CD14-positive monocyte (primary cell): Measurements from ENCODE around the gene MED12L. TPM values are rescaled to one million over a fixed set of nuclear protein-coding genes. Genes with fewer than 3 reads are reported as not detected.

Experiments used
- DNase-seq, 3 donors: peaks; one replicate each; pipeline ENCODE4 v3.0.0-alpha.2; 2011 to 2022
- H2AFZ ChIP-seq: 2 replicates; pipeline ENCODE4 v1.6.0; 2012; ENCODE audit warnings: mild to moderate bottlenecking, low read depth, low read length, inconsistent platforms; ENCODE audit not compliant: insufficient read depth, poor library complexity, severe bottlenecking
- H3K27ac ChIP-seq, 2 donors: 1 replicate in 1 of 2; 2 replicates in 1 of 2; pipeline ENCODE4 v1.5.1; 2012 to 2013; ENCODE audit warnings: low read length in 2 of 2, control low read depth in 1 of 2, inconsistent platforms in 1 of 2, low read depth in 1 of 2, mild to moderate bottlenecking in 1 of 2
- H3K27me3 ChIP-seq, 2 donors: one replicate each; pipeline versions ENCODE4 v1.6.0 to v1.6.1; 2011 to 2013; ENCODE audit warnings: low read length in 2 of 2; ENCODE audit not compliant: control insufficient read depth in 2 of 2, insufficient read depth in 2 of 2
- H3K36me3 ChIP-seq, 2 donors: replicated peaks in 1 of 2; 1 replicate in 1 of 2; 2 replicates in 1 of 2; pipeline versions ENCODE4 v1.5.1 to v1.6.1; 2012 to 2013; ENCODE audit warnings: low read length in 2 of 2, control low read depth in 1 of 2, inconsistent platforms in 1 of 2, mild to moderate bottlenecking in 1 of 2; ENCODE audit not compliant: insufficient read depth in 2 of 2, control insufficient read depth in 1 of 2
- H3K4me1 ChIP-seq, 2 donors: 1 replicate in 1 of 2; 2 replicates in 1 of 2; pipeline versions ENCODE4 v1.5.1 to v1.6.1; 2012 to 2013; ENCODE audit warnings: low read length in 2 of 2, control low read depth in 1 of 2, inconsistent platforms in 1 of 2, mild to moderate bottlenecking in 1 of 2, moderate library complexity in 1 of 2; ENCODE audit not compliant: insufficient read depth in 2 of 2, control insufficient read depth in 1 of 2
- H3K4me2 ChIP-seq: replicated peaks from 2 replicates; pipeline ENCODE3; 2012; ENCODE audit warnings: low read length, moderate library complexity, mild to moderate bottlenecking; ENCODE audit not compliant: poor library complexity, severe bottlenecking; ENCODE audit errors: extremely low read depth
- H3K4me3 ChIP-seq, 3 experiments: fragments of 200-600 bp in 1 of 3; sonication (generic) in 1 of 3; replicated peaks in 1 of 3; 1 replicate in 2 of 3; 2 replicates in 1 of 3; pipeline ENCODE4 v1.5.1; 2011 to 2013; ENCODE audit warnings: low read length in 3 of 3, mild to moderate bottlenecking in 3 of 3, control low read depth in 2 of 3, low read depth in 2 of 3, inconsistent platforms in 1 of 3, moderate library complexity in 1 of 3
- H3K79me2 ChIP-seq: 2 replicates; pipeline ENCODE4 v1.6.0; 2012; ENCODE audit warnings: mild to moderate bottlenecking, control low read depth, inconsistent platforms, low read length, moderate library complexity; ENCODE audit not compliant: insufficient read depth
- H3K9ac ChIP-seq: 2 replicates; pipeline ENCODE4 v1.6.0; 2017; ENCODE audit warnings: low read length, mild to moderate bottlenecking; ENCODE audit not compliant: insufficient read depth, poor library complexity, severe bottlenecking
- H3K9me3 ChIP-seq, 2 donors: replicated peaks in 1 of 2; 1 replicate in 1 of 2; 2 replicates in 1 of 2; pipeline versions ENCODE4 v1.5.1 to v1.6.1; 2012 to 2013; ENCODE audit warnings: low read length in 2 of 2, control low read depth in 1 of 2; ENCODE audit not compliant: control insufficient read depth in 1 of 2, insufficient read depth in 1 of 2
- H4K20me1 ChIP-seq: 2 replicates; pipeline ENCODE4 v1.6.0; 2012; ENCODE audit warnings: mild to moderate bottlenecking, low read length, control low read depth, moderate library complexity; ENCODE audit not compliant: insufficient read depth
- H3K27ac Mint-ChIP-seq, 7 donors: one replicate each; pipeline ENCODE4 v1.8.0; 2020; ENCODE audit warnings: mild to moderate bottlenecking in 7 of 7, mixed read lengths in 7 of 7, moderate library complexity in 6 of 7, inconsistent platforms in 2 of 7
- H3K27me3 Mint-ChIP-seq, 3 donors: one replicate each; pipeline ENCODE4 v1.8.0; 2021 to 2022; ENCODE audit warnings: low read depth in 3 of 3, mild to moderate bottlenecking in 3 of 3, mixed read lengths in 3 of 3, moderate library complexity in 3 of 3, inconsistent platforms in 1 of 3
- H3K36me3 Mint-ChIP-seq, 2 donors: one replicate each; pipeline ENCODE4 v1.8.0; 2020; ENCODE audit warnings: mixed read lengths in 2 of 2, inconsistent platforms in 1 of 2, mild to moderate bottlenecking in 1 of 2
- H3K4me1 Mint-ChIP-seq: one replicate; pipeline ENCODE4 v1.8.0; 2020; ENCODE audit warnings: mild to moderate bottlenecking, mixed read lengths
- H3K4me3 Mint-ChIP-seq, 2 donors: one replicate each; pipeline ENCODE4 v1.8.0; 2020; ENCODE audit warnings: mild to moderate bottlenecking in 2 of 2, mixed read lengths in 2 of 2, moderate library complexity in 1 of 2
- H3K9me3 Mint-ChIP-seq, 7 donors: one replicate each; pipeline ENCODE4 v1.8.0; 2020 to 2022; ENCODE audit warnings: mixed read lengths in 7 of 7, mild to moderate bottlenecking in 6 of 7, moderate library complexity in 6 of 7, inconsistent platforms in 2 of 7
- WGBS: methylation state at CpG from one replicate; pipeline ENCODE4 v1.1.5; 2013; ENCODE audit warnings: missing lambda C conversion rate; ENCODE audit not compliant: insufficient coverage; 5-methylcytosine and 5-hydroxymethylcytosine counted together
- intact Hi-C, 2 donors: fragments of 100-400 bp; cut with micrococcal nuclease; formaldehyde crosslinking; loops; one replicate each; pipeline versions ENCODE4 v1.15.0 to v1.15.1; 2023
- polyA plus RNA-seq, 3 donors: library from polyadenylated mRNA; depleted of rRNA in 1 of 3; unstranded in 2 of 3; stranded (reverse) in 1 of 3; fragments of 300-500 nt in 2 of 3; fragments of >200 nt in 1 of 3; fragmentation: Illumina TruSeq in 2 of 3; gene quantifications; 1 replicate in 2 of 3; 2 replicates in 1 of 3; pipeline ENCODE4 v1.2.3, GENCODE V29; 2012 to 2021
- TF ChIP-seq, protein P1 (sequence below): fragments of 200-600 bp; IDR thresholded peaks from one replicate; pipeline ENCODE4 v1.8.0; 2022; ENCODE audit warnings: antibody characterized with exemption, mild to moderate bottlenecking

Gene MED12L
- polyA plus RNA-seq, 3 donors = 0.12 to 0.29 TPM; not detected in 1

DNA sequence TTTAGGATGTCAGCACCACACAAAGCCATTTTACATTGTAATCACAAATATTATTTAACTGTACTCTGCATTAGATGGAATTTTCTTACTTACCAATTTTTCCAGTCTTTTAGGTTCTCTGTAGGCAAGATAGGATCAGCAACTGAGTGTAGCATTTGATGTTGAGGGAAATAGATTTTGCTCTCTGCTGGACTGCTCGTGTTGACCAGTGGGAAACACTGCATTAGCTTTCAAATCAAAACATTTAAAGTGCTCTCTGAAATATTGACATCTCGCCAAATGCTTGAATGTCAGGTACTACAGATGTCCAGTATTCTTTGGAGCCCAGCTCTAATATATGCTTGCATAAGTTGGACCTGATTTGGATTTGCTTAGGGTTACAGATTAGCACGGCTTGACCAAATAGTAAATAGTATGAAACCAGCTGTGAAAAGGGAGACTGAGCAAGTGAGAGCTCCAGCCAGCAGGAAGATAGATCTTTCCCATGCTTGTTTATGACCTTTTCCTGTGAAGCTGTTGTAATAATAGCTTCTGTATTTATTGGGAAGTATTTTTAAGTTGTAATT is 163.4 kb downstream of the MED12L start:
- Mint-ChIP-seq H3K4me1 (no peaks in the 10 kb centered on the region), H3K36me3 (no peaks in the 10 kb centered on the region), H3K27ac (no peak overlapping the region), H3K27me3 (no peaks in the 10 kb centered on the region), H3K4me3 (no peak overlapping the region), H3K9me3 (peaks cover 0 to 4% (median 0%) of the 10 kb centered on the region in 7 donors)
- no peaks in the 10 kb centered on the region for H3K27me3 ChIP-seq
- H3K4me1 ChIP-seq = no peaks in the 10 kb centered on the region
- no peaks in the 10 kb centered on the region for H3K36me3 ChIP-seq
- H3K9me3 ChIP-seq = no peaks in the 10 kb centered on the region
- H3K27ac ChIP-seq = no peak overlapping the region
- no peak overlapping the region for H3K4me2 ChIP-seq
- H3K4me3 ChIP-seq = no peak overlapping the region
- TF ChIP-seq, protein P1, sequence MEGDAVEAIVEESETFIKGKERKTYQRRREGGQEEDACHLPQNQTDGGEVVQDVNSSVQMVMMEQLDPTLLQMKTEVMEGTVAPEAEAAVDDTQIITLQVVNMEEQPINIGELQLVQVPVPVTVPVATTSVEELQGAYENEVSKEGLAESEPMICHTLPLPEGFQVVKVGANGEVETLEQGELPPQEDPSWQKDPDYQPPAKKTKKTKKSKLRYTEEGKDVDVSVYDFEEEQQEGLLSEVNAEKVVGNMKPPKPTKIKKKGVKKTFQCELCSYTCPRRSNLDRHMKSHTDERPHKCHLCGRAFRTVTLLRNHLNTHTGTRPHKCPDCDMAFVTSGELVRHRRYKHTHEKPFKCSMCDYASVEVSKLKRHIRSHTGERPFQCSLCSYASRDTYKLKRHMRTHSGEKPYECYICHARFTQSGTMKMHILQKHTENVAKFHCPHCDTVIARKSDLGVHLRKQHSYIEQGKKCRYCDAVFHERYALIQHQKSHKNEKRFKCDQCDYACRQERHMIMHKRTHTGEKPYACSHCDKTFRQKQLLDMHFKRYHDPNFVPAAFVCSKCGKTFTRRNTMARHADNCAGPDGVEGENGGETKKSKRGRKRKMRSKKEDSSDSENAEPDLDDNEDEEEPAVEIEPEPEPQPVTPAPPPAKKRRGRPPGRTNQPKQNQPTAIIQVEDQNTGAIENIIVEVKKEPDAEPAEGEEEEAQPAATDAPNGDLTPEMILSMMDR = no peak
- no peaks in the 10 kb centered on the region for H3K79me2 ChIP-seq
- 92% methylated on average over 3 of the region's 3 CpGs for WGBS
- H4K20me1 ChIP-seq = no peaks in the 10 kb centered on the region
- H3K9ac ChIP-seq = no peak overlapping the region
- no peak for DNase-seq
- intact Hi-C loops = no loop called here
- H2AFZ ChIP-seq = no peak overlapping the region

GRCh38 chr3:151256749-151257148 is 171.3 kb downstream of the MED12L start:
- Histone ChIP-seq H3K36me3 (no peaks in the 10 kb centered on the region), H3K9ac (no peak overlapping the region), H3K27ac (no peak overlapping the region), H4K20me1 (no peaks in the 10 kb centered on the region), H2AFZ (no peak overlapping the region), H3K4me3 (no peak overlapping the region), H3K27me3 (no peaks in the 10 kb centered on the region), H3K79me2 (no peaks in the 10 kb centered on the region), H3K9me3 (no peaks in the 10 kb centered on the region), H3K4me2 (no peak overlapping the region), H3K4me1 (no peaks in the 10 kb centered on the region)
- WGBS = no CpG with 5 or more reads among the region's 1 CpG
- no peak for DNase-seq
- no peak overlapping the region for H3K27ac Mint-ChIP-seq
- H3K9me3 Mint-ChIP-seq = no peaks in the 10 kb centered on the region
- TF ChIP-seq, protein P1 = no peak
- H3K4me1 Mint-ChIP-seq = no peaks in the 10 kb centered on the region
- H3K4me3 Mint-ChIP-seq = no peak overlapping the region
- H3K36me3 Mint-ChIP-seq = no peaks in the 10 kb centered on the region
- H3K27me3 Mint-ChIP-seq = peaks cover 0 to 1% (median 0%) of the 10 kb centered on the region in 3 donors
- intact Hi-C loops = no loop called here
